Fibroblast of mammary gland (primary cell): ENCODE measurements around the gene CIDEA.

ENCODE experiments used
- DNase-seq: peaks from one replicate; pipeline ENCODE4 v3.0.0-alpha.2; 2010; ENCODE audit warnings: low read depth
- H3K4me3 ChIP-seq: 2 replicates; pipeline ENCODE4 v1.5.1; 2011; ENCODE audit warnings: low read depth, mild to moderate bottlenecking, low read length, moderate library complexity; ENCODE audit not compliant: control insufficient read depth
- TF ChIP-seq, protein P1 (sequence below): conservative IDR thresholded peaks from 2 replicates; pipeline ENCODE4 v1.5.1; 2011; ENCODE audit warnings: low read depth, low read length, inconsistent platforms; ENCODE audit not compliant: control insufficient read depth, insufficient read depth

The CIDEA gene

DNA sequence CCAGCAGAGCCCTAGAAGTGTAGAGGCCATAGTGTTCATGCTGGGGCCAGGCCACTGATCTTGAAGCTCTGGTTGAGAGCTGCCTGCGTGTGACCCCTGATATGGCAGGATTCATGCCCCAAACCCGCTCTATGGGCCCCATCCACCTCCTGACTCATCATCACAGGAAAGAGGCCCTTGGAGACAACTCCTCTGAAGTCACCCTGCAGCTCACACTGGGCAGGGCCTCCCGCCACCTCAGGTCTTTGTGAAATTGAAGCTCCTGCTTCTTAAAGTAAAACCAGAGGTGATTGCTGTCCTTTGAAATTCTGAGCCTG, 41.9 kb downstream of the CIDEA start:
- no peak overlapping the region for H3K4me3 ChIP-seq
- TF ChIP-seq, protein P1, sequence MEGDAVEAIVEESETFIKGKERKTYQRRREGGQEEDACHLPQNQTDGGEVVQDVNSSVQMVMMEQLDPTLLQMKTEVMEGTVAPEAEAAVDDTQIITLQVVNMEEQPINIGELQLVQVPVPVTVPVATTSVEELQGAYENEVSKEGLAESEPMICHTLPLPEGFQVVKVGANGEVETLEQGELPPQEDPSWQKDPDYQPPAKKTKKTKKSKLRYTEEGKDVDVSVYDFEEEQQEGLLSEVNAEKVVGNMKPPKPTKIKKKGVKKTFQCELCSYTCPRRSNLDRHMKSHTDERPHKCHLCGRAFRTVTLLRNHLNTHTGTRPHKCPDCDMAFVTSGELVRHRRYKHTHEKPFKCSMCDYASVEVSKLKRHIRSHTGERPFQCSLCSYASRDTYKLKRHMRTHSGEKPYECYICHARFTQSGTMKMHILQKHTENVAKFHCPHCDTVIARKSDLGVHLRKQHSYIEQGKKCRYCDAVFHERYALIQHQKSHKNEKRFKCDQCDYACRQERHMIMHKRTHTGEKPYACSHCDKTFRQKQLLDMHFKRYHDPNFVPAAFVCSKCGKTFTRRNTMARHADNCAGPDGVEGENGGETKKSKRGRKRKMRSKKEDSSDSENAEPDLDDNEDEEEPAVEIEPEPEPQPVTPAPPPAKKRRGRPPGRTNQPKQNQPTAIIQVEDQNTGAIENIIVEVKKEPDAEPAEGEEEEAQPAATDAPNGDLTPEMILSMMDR, result no peak
- peak; percentile 56 for DNase-seq

DNA sequence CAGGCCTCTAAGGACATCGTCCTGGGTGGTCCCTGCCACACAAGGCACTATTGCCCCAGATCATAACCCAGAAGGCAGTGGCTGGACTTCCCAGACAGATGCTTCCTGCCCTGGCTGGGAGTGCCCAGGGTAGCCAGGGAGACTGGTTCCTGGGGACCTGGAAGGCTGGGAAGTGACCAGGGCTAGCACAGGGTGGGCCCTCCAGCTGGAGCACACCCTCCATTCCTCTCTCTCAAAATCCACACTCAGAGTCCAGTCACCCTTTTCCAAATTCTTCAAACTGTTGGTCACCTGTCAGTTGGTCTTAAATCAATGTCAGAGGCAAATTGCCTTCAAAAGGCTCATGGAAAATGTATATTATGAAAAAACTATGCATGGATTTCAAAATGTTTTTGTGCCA, 42.3 kb downstream of the CIDEA start:
- TF ChIP-seq, protein P1, result no peak
- DNase-seq, result no peak
- no peak overlapping the region for H3K4me3 ChIP-seq

DNA sequence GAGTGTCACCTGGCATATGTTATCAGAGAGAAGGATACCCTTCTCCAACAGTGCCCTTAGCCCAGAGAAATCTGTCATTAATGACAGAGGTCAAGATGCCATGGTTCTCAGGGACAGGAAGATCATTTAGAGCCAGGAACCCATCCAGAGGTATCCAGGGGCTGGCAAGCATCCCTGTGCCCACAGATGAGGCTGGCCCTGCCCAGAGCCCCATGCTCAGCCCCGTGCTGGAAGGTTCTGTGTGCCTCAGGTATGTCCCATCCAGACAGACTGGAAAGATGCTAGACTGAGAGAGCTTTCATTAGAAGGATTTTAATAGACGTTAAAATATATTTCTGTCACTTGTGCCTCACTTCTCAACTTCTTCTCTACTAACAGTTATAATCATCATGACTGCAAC, 45.7 kb downstream of the CIDEA start:
- DNase-seq, result no peak
- no peak overlapping the region for H3K4me3 ChIP-seq
- TF ChIP-seq, protein P1, result no peak

DNA sequence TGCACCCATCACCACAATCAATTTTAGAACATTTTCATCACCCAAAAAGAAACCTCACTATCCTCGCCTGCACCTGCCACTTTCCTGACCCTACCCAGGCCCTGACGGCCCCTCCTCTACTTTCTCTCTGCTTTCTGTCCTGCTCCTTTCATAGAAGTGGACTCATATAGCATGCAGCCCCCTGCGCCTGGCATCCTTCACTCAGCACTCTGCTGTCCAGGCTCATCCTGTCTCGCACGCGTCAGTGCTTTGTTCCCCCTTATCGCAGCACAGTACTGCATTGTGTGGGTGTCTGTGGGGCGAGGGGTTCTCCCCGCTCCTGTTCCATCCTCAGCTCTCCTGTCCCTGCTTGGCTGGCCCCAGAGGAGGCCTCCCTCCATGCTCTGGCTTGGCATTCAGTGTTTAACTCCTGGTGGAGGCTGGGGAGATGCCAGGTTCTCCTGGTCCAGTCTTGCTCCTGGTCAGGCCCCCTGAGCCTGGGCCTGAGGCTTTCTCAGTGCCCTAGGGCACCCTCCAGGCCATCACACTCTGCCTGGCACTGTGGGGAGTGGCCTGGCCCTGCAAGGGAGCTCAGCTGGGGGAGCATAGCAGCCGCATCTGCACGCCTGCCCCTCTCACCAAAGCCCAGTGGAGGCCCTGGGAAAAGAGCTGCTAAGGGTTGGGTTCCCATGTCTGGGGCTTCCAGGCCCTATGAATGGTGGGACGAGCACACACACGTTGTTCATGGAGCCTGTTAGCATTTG, 47.3 kb downstream of the CIDEA start:
- no peak overlapping the region for H3K4me3 ChIP-seq
- TF ChIP-seq, protein P1, result no peak
- DNase-seq, result no peak

DNA sequence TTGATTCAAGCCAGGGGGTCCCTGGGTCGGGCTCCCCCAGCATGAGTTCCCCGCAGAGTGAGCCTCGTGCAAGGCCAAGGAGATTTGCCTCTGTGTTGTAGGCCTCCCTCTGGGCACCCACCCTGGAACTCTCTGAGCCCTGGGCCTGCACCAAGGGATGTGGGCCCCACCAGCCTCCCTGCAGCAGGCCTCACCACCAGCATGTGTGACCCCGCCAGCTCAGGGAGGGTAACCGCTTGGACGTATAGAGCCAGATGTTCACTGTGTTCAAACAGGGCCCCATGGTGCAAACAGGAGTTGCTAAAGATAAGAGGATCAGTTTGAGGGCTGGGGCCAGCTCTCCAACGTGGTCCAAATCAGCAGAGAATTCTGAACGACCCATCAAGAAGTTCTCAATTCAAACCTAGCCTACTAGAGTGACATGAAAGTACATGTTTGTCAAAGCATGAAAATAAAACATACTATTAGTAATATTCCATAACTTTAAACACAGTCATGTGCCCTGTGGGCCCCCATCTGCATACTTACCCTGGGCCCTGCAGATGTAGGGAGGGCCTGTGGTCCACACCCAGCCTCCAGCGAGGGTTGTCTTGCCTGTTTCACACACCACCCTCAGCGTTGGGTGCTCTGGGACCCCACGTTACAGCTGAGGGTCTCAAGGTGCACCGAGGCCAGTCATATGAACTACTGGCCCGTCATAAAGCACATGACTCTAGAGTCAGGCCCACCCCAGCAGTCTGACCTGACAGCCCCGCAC, 48.4 kb downstream of the CIDEA start:
- no peak for DNase-seq
- TF ChIP-seq, protein P1, result no peak
- no peak overlapping the region for H3K4me3 ChIP-seq

DNA sequence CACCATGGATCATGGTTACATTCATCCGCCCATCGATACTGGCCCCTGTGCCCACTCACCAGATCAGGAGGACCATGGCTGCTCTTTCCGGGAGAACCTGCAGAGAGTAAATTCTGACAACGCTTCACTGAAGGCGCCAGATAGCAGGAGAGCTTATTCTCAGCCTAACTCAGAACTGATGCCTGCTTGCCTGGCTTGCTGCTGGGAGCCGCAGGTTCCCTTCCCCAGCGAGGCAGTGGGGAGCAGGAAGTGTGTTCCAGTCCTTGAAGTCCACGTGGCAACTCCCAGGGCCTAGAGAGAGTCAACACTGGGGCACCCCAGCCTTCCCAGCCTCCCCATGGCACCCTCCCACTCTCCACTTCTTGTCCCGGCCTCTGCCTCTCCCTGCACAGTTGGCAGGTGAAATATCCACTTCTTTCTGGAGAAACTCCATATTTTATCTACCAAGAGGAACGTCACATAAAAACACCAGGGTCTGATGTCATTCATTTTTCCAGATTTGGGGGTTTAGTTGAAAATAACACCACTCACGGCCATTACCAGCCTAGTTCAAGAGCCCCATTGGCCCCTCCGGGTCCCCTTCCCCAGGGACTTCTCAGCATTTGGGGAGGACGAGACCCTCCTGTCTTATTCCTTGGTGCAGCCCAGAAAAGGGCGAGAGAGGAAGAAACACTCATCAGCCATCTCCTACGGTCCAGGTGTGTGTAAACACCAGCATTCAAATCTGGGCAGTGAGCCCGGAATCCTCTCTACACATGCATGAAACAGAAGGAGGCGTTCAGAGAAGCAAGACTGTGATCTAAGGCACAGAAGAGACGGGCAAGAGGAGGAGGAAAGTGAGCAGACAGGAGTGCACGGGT, 50.4 kb downstream of the CIDEA start:
- no peak for DNase-seq
- no peak overlapping the region for H3K4me3 ChIP-seq
- TF ChIP-seq, protein P1, result no peak
